Measurements from ENCODE around the gene NAV3.

- TF ChIP-seq CTCF (IDR thresholded peaks at IDR 0.05), result no peak
- no peak for TF ChIP-seq POLR2A (IDR thresholded peaks at IDR 0.05)
Observed at GRCh38 chr12:78240827-78241226, 410.1 kb downstream of the NAV3 start.
